Measurements from ENCODE around the gene SLC40A1.

Gene SLC40A1

DNA sequence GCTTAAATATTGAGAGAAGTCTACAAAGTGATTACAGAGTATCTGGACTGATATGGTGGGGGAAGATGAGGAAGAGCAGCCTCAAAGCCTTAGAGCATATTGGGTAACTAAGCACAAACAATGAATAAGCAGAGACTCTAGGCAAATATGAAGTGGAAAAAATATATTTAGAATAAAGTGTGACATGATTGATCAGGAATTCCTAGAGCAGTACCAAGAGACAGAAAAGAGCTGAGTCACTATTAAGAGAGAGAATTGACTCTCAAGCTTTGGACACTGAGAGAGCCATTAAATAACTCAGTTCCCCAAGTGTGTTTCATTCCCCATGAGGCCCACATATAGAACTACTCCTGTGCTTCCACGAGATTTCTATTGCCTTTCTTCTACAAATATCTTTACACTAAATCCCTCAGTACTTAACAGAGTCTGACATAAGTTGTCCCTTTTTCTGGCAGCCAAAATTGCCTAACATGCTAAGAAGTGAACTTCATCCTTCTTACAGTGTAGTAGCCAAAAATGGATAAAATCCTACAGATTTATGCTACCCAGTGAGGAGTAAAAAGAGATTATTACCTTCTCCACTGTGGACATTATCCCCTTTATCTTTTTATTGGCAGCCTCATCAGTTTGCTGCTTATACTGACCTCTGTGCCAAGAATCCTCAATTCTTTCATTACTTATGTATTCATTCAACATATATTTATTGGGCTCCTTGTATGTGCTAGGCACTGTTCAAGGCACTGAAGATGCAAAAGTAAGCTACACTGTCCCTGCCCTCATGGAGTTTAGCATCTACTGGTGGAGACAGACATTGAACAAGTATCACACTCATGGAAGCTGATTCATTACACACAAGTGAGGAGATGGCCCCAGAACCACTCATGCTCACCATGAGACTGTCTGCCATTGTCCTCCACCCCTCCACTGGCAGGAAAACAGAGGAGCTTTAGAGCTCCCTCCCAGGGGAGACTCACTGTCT is 45.4 kb downstream of the SLC40A1 start:
- no peak for DNase-seq

DNA sequence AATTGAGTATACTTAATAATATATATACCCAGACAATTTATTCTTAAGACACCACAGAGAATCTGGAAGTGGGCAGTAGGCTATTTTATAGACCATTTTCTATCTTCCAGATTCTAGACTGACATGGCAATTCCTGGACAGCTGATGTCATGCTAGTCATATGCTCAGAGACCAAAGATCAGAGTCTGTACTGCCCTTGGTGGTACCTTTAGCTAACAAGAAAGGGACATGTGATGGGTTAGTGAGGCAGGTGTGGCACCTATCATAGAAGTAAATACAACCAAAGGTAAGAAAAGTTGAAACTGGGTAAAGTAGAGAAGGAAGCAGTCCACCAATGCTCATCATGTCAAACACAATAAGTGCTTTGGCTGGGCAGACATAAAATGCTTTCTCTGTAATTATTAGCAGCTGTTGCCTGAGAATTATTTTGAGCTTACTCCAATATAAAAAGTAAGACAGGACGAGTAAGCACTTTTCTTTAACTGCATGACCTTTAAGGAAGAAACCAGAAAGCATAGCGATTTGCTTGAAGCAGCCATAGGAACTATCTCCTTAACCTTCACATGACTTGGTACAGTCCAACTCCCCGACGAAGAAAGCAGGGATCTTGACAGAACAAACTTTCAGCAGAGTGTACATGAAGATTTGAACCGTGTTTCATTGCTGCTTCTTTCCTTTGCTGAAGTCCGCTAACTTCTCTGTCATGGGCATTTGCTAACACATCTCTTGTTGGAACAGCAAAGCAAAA is 47.1 kb downstream of the SLC40A1 start:
- DNase-seq = no peak

DNA sequence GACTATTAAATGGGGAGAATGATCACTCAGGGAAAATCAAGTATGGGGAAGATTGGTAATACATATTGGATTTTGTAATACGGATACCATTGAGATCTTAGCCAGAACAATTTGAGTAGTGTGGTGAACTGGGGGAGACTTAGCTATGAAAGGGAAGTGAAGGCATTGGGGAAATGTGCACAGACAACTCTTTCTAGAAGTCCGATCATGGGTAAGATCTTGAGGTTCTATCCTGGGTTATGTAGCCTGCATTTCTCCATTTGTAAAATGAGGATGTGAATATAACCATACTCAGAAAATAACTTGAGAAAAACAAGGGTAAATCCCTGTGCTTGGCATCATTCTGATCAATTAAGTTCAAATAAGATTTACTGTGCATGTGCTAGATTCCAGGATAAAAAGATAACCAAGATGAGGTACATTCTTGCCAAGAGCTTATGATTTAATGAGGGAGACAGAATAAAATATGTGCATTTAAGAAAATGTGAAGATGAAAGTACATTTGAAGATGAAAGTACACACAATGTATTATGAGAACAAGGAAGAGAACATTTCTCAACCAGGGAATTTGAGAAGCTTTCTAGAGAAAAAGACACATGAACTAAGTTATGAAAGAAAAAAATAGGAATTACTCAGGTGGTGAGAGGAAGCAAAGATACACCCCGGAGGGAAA is 49.5 kb downstream of the SLC40A1 start:
- no peak for DNase-seq

DNA sequence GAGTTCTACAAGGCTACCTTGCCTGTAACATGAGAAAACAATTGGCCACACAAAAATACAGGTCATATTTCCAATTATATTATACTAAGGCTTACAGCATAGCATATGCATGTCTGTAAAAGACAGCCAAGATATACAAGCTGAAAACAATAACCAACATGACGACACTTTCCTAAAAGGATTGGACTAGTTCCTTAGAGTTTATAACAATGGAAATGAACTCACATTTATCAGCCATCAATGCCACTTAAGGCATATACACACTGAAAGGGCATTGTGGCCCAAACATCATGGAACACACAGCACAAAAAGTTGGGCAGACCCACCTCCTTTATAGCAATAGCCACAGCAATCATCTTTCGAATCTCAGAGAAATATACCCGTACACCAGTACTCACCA is 52.0 kb downstream of the SLC40A1 start:
- DNase-seq = no peak

- peak in 1 of 5 experiments; percentile 21 for DNase-seq
Observed at GRCh38 chr2:189527812-189528592, 52.6 kb downstream of the SLC40A1 start.

- DNase-seq = no peak
Observed at GRCh38 chr2:189527041-189527750, 53.4 kb downstream of the SLC40A1 start.

GRCh38 chr2:189526241-189526640 is 54.3 kb downstream of the SLC40A1 start:
- no peak for DNase-seq

- DNase-seq = no peak
Observed at GRCh38 chr2:189524746-189525145, 55.8 kb downstream of the SLC40A1 start.

DNA sequence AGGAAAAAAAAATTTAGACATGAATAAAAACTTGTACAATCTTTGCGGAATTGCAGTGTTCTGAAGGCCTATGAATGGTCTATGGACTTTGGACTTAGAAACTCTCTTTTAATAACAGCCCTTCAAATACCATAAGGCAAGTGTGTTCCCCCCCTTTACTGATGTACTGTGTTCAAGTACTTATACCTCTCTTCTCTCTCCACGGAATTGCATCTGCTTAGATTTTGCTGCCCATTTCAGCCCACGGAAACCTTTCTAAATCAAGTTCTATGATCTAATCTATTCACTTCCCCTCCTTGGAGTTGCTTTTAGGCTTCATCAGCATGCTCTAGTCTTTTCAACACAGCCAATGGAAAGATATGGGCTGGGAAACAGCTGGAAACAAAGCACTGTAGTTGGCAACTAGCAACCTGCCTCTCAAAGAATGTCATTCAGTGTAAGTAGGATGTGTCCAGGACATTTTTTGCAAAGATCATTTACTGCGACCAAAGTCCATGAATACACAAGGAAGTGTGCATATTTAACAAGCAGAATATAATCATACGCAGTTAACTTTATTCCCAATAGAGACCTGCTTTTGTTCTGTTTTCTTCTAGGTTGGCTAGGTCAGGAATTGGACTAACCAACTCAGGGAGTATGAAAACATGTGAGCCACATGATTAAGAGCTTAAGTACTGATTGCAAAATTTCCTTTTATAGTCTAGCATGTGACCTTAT is 58.0 kb downstream of the SLC40A1 start:
- no peak for DNase-seq

DNA sequence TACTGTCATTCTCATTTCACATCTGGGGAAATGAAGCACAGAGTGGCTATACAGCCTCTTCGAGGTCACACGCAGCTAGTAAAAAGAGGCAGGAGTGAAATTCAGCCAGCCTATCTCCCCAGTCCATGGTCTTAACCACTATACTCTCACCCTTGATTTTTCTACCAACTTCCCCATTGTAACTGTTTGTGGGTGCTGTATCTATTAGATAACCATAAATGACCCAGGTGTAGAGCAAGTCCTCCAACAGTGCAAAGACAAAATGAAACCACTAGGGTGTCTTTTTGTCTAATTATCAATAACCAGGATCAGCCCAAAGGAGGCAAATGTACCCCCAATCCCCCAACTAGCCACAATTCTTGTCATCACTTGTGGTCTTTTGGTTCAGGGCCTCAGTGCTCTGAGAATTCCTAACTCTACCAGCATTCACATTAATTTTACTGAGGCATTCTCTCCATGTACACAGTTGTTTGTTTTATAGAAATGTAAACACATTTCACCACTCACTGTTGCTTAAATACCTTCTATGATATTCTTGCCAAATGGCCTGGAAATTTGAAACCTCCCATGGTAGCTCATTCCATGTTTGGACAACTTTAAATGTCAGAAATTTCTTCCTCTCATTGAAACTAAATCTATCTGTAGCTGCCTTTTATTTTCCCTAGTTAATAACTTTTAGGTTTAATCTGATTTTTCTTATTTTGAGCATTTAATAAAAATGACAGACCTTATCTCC is 58.7 kb downstream of the SLC40A1 start:
- no peak for DNase-seq

- no peak for DNase-seq
Observed at GRCh38 chr2:189519631-189520387, 60.8 kb downstream of the SLC40A1 start.

- DNase-seq = no peak
Observed at GRCh38 chr2:189517847-189518535, 62.6 kb downstream of the SLC40A1 start.

DNA sequence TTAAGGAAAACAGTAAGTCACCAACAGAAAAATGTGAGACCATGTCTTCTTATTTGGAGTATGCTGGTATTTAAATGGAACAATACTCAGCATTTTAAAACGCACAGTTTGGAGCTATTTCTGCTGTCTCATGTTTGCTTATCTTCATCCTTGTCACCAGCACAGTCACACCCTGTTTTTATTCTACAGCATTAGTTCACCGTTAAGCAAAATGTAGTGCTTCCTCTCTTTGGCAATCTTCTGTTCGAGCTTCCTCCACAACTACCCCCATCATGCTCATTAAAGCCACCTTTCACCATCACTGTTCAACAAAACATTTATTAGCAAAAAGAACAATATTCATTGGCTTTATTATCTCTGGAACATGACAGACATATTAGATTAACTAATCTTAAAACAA is 64.0 kb downstream of the SLC40A1 start:
- DNase-seq = no peak

DNA sequence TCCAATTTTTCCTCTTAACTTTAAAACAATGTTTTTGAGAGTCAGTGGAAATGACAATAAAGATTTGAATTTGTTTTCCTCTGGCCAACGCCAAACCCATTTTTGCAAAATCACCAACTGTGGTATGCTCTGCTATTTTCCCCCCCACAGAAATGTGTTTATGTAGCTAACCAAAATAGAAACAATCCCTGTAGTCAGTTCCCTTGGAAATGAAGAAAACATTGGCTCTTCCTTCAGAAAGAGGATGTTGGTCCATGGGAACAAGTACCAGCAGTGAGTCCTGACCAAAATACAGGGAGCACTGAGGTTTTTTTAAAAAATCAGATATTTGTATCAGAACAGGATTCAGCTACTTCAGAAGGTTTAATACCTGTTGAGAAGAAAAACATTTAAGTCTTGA is 65.3 kb downstream of the SLC40A1 start:
- no peak for DNase-seq

DNA sequence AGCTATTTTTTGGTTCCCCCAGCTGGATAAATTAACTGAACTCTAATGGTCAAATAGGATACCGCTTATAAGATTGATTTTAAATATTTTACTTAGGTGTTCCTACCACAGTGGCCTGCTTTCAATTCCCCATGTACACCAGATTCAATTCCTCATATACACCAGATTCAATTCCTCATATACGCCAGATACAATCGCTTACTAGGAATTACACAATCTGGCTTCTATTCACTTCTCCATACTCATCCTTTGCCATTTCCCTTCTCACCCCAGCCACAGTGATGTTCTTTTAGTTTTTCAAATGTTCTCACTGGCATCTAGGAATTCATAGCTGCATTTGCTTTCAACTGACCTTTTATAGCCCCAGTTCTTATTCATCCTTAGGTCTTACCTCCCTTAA is 66.5 kb downstream of the SLC40A1 start:
- no peak for DNase-seq

DNA sequence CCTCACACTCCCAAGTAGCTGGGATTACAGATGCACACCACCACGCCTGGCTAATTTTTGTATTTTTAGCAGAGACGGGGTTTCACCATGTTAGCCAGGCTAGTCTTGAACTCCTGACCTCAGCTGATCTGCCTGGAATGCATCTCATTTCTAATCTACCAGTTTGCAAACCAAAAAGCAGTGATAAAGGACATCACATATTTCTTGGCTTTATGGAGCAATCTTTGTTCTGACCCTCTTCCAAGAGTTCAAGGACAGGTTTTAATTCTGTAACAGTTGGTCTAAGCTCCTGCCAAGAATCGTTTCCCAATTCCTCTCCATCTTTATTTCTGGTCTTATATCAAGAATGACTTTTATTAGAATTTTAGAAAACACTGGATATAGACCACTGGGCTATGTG is 67.7 kb downstream of the SLC40A1 start:
- DNase-seq = no peak

DNA sequence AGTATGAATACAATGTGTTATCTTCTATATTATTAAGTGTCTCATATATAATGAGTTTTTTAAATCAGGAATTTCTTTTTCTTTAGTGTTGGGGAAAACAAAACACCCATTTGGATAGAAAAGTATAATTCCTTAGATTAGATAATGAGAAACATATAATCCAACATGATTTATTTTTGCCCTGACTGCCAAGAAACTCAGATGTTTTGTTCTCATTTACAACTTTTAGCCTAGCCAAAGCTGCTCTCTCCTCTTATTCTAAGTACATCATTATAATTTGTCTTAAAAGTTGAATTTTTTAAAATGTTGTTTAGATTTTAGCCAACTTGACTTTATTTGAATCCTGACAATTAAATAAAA is 68.6 kb downstream of the SLC40A1 start:
- DNase-seq = no peak

- no peak for DNase-seq
Observed at GRCh38 chr2:189511210-189511959, 69.2 kb downstream of the SLC40A1 start.

Data from T-helper 2 cell (primary cell).